ENCODE data around the gene MFSD8.
"Not testable (repeated sequence)": the region's sequence is repeated elsewhere in the genome, so short reads cannot be mapped to it uniquely, and the experiment has no call there.

The MFSD8 gene, protein sequence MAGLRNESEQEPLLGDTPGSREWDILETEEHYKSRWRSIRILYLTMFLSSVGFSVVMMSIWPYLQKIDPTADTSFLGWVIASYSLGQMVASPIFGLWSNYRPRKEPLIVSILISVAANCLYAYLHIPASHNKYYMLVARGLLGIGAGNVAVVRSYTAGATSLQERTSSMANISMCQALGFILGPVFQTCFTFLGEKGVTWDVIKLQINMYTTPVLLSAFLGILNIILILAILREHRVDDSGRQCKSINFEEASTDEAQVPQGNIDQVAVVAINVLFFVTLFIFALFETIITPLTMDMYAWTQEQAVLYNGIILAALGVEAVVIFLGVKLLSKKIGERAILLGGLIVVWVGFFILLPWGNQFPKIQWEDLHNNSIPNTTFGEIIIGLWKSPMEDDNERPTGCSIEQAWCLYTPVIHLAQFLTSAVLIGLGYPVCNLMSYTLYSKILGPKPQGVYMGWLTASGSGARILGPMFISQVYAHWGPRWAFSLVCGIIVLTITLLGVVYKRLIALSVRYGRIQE

GRCh38 chr4:127965062-127965802 is at the start of gene MFSD8, which contains the start of gene ABHD18:
Gene MFSD8, minus strand, starts transcription at chr4:127965173. Its CDS starts 40 bp downstream, at chr4:127965133.
Gene ABHD18, plus strand, starts transcription at chr4:127965406. Its CDS starts 17,550 bp downstream, at chr4:127982956.
- DNase-seq (ENCODE audit: low spot score) = peak; percentile 96

DNA sequence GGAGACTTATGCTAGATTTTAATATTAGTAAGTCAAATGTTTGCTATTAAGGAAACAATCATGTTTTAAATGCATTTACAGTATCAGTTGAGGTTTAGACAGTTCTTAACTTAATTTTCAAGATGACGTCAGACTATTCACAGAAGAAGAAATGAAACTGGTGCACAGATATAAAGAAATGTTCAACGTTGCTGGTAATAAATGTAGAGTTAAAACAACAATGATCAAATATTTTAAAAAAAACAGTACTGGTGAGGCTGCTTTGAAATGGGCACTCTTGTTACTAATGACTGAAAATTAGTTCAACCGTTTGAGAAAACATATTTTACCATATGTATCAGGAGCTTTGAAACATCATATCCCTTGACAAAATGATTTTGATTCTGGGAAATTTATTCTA is 44.5 kb upstream of the MFSD8 start:
- DNase-seq (ENCODE audit: low spot score) = no peak

DNA sequence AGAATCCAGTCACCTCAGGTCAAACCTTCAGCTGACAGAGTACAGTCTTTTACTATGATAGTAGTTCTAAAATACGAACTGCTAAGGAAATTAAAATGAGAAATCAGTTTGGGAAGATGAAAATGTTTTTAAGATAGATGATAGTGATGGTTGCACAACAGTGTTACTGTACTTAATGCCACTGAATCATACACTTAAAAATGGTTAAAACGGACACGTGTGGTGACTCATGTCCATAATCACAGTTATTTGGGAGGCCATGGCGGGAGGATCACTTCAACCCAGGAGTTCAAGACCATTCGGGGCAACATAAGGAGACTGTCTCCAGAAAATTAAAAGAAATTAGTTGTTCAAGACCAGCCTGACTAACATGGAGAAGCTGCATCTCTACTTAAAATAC is 41.6 kb upstream of the MFSD8 start:
- DNase-seq (ENCODE audit: low spot score) = no peak

- no peak for DNase-seq (ENCODE audit: low spot score)
These were observed 32.8 kb upstream of the MFSD8 start for GRCh38 chr4:127997534-127998388.

- DNase-seq (ENCODE audit: low spot score) = not testable (repeated sequence)
These were observed 31.5 kb upstream of the MFSD8 start for GRCh38 chr4:127996521-127996920.

DNA sequence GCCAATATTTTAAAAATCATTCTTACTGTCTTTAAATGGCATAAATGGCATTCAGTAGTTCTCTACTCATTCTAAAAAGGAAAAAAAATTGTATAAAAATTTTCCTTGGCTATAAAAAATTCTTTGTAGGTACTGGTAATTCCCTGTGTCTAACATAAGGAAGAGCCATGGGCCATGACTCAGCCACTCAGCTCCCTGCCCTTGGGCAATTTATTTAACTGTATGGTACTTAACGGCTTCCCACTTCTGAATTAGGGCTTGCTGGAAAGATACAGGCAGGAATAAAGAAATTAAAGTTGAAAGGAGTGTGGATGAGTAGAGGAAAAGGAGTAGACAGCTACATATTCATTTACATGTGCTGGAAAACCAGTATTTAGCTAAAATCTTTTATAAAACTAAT is 30.8 kb upstream of the MFSD8 start:
- no peak for DNase-seq (ENCODE audit: low spot score)

DNA sequence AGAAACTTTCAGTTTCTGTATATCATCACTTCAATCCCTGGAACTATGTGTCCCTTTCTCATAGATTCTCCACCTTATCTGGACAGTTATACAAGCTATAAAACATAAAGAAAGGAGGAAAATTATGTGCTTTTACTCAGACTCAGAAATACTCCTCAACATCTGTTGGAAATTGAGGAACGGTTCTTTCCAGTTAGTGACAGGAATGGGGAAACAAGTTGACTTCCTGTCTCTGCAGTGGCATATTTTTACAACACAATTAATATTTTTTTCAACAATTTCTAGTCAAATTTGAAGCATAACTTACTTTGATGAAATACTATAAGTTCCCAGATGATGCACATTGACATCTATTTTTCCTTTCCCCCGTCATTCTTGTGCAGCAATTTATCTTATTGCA is 28.2 kb upstream of the MFSD8 start:
- DNase-seq (ENCODE audit: low spot score) = no peak

DNA sequence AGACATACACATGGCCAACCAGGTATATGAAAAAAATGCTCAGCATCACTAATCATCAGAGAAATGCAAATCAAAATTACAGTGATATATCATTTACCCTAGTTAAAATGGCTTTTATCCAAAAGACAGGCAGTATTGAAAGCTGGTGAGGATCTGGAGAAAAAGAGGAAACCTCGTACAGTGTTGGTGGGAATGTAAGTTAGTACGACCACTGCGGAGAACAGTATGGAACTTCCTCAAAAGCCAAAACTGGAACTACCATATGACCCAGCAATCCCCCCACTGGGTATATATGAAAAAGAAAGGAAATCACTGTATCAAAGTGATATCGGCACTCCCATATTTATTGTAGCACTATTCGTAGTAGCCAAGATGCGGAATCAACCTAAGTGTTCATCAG is 23.7 kb upstream of the MFSD8 start:
- no peak for DNase-seq (ENCODE audit: low spot score)

DNA sequence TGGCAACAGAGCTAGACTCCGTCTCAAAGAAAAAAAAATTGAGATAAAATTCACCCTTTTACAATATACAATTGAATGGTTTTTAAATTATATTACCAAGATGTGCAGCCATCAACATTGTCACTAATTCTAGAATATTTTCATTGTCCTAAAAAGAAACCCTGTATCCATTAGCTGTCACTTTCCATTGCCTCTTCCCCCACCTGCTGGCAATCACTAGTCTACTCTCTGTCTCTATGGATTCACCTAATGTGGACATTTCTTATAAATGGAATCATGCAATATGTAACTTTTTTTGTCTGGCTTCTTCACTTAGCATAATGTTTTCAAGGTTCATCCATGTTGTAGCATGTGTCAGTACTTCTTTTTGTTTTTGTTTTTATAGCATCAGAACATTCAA is 21.0 kb upstream of the MFSD8 start:
- DNase-seq (ENCODE audit: low spot score) = no peak

DNA sequence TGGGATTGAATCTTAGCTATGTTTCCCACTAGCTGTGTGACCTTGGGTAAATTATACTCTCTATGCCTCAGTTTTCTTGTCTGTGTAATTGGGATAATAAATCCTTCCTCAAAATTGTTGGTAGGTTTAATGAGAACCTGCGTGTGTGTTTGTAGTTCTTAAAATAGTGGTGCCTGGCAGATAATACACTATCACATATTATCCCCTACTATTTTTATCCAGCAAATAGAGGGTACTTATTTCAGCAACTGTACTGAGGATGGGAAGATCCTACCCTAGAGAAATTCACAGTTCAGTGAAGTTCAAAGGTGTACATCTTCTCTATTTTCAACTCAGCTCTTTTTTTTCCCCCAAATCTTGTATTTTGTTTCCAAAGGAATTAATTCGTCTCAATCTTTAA is 17.5 kb upstream of the MFSD8 start:
- no peak for DNase-seq (ENCODE audit: low spot score)

DNA sequence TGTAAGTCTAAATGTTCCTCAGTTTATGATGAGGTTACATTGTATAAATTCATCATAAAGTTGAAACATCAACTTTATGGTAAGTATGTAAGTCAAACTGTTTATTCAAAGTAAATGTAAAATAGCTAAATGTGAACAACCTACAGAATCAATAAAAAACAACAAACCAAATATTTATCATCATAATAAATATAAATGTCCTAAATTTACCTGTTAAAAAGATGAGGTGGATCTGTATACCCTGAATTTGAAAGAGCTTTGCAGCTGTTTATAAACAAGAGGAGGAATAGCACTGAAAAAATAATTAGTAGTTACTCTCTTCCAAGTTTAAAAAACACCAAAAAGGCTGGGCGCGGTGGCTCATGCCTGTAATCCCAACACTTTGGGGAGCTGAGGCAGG is 14.0 kb upstream of the MFSD8 start:
- no peak for DNase-seq (ENCODE audit: low spot score)

DNA sequence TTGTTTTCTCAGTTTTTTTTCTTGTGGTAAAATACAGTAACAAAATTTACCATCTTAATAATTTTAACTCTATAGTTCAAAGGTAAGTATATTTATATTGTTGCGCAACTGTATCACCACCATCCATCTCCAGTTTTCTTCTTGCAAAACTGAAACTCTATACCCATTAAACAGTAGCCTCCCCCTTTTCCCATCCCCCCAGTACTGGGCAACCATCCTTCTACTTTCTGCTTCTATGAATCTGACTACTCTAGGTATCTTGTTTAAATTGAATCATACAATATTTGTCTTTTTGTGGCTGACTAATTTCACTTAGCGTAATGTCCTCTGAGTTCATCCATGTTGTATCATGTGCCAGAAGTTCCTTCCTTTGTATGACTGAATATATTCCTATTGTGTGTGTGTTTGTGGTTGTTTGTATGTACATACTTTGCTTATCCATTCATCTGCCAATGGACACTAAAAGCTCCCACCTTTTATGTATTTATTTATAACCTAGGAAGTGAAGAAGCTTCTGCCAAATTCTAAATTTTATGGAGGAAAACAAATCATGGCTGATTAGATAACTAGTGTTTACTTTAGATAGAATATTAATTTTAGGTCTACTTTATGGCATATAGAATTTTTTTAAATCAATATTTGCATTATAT is 10.3 kb upstream of the MFSD8 start:
- DNase-seq (ENCODE audit: low spot score) = no peak

GRCh38 chr4:127970925-127971324 is 6.0 kb upstream of the MFSD8 start:
- not testable (repeated sequence) for DNase-seq (ENCODE audit: low spot score)

- DNase-seq (ENCODE audit: low spot score) = no peak
These were observed 3.6 kb upstream of the MFSD8 start for GRCh38 chr4:127968586-127968985.

DNA sequence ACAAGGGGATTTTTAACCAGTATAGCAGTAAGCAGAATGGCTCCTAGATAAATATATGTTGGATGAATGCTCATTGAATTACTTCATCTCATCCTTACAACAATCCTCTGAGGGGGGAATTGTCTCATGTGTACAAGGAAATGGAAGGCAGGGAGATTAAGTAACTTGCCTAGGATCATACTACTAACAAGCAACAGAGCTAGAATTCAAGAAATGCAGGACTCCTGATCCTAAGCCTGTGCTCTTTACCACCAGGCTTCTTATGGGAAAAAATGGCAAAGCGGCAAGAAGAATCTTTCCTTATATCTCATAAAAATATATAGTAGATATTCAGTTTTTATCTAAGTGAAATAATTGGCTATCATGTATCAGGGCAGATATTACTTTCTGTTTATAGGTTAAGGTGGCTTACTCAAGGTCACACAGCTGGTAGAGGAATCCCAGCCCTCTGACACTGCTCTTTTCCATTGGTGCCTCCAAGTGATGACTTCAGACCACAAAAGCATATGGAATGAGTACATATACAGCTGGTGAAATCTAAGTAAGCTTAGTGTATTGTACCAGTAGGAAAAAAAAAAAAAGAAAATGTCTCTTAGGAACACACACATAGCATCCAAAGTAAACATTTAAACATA is 2.3 kb upstream of the MFSD8 start:
- no peak for DNase-seq (ENCODE audit: low spot score)

DNA sequence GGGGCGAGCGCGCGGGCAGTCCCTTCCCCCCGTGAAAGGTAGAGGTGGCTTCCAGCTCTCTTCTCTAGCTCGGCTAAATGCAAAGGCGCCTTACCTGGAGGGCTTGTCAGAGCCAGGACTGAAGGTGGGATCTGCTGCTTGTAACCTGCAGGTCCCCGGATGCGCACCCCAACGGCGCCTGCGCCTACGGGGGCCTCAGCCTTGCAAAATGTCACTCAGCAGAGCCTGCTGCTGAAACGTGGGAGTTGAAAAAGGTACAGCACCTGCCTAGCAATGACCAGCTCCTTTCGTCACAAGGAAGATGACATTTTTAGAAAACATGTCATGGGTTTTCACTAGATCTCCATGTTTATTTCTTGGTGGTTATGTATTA is 816 bp upstream of the MFSD8 start:
- DNase-seq (ENCODE audit: low spot score) = peak; percentile 73

DNA sequence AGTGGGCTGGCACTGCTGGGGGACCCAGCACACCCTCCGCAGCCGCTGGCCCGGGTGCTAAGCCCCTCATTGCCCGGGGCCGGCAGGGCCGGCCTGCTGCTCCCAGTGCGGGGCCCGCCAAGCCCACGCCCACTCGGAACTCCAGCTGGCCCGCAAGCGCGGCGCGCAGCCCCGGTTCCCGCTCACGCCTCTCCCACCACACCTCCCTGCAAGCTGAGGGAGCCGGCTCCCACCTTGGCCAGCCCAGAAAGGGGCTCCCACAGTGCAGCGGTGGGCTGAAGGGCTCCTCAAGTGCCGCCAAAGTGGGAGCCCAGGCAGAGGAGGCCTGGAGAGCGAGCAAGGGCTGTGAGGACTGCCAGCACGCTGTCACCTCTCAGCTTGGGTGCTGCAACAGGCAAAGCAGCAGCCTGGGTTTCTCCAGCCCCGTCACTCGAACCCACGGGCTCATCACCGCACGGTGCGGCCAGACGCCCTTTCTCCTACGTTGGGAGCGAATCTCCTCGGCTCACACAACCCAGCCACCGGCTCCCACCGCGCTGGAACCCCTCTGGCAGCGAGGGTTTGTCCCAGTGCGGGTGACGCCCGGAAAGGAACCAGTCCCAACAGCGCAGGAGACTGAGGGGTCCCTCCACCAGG is 429 bp downstream of the MFSD8 start:
- not testable (repeated sequence) for DNase-seq (ENCODE audit: low spot score)

GRCh38 chr4:127963633-127964398 is 1.2 kb downstream of the MFSD8 start:
- not testable (repeated sequence) for DNase-seq (ENCODE audit: low spot score)

DNA sequence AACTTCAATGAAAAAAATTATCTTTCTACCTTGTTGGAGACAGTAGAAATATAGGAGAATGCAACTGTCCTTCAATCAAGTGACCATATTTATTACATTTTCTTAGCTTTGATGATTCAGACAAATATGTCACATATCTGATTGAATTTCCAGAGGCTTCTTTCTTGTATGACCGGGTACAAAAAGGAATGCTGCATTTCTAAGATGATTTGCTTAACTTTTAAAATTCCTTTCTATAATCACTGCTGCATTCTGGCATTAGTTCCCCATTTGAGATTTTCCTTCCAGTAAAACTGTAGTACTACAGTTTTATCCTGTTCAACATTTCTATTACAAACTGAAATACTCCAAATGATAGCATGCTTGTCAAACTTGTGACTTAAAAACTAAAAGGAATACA is 5.2 kb downstream of the MFSD8 start:
- DNase-seq (ENCODE audit: low spot score) = no peak

- DNase-seq (ENCODE audit: low spot score) = no peak
These were observed 7.9 kb downstream of the MFSD8 start for GRCh38 chr4:127957105-127957504.

All from SW480 (cell line).